ENCODE data around the gene ADAP1. TPM values are rescaled to one million over a fixed set of nuclear protein-coding genes. Genes with fewer than 3 reads are reported as not detected.

Gene ADAP1
- total and polyA plus RNA-seq, 2 of the 13 experiments (the other 11 are each of a cell fraction or from before 2014, with no cell fraction given) = 10.5 to 24.6 TPM

GRCh38 chr7:964401-965231 is 10.1 kb upstream of the ADAP1 start (continued):
- TF ChIP-seq ZBTB7A (CRISPR knock-in tag; IDR thresholded peaks at IDR 0.05) (peak; percentile 85; the same call in 1 of the 2 replicates), HMGXB4 (CRISPR knock-in tag; IDR thresholded peaks at IDR 0.05; ENCODE audit: borderline replicate concordance in 1 of 2, low read depth in 1 of 2) (peak; percentile 5 to 41; a peak in 2 of 4 replicates), RFXAP (CRISPR knock-in tag; IDR thresholded peaks at IDR 0.05; ENCODE audit: borderline replicate concordance) (0 out of 2 replicates have a peak, but pooled peaks have one; percentile 21), ZMAT3 (CRISPR knock-in tag; conservative IDR thresholded peaks at IDR 0.05) (no peak), ZBED4 (CRISPR knock-in tag; IDR thresholded peaks at IDR 0.05; ENCODE audit: borderline replicate concordance) (0 out of 2 replicates have a peak, but pooled peaks have one; percentile 22), CEBPG (CRISPR knock-in tag; IDR thresholded peaks at IDR 0.05) (0 out of 2 replicates have a peak, but pooled peaks have one; percentile 10), IRF9 (CRISPR knock-in tag; IDR thresholded peaks at IDR 0.05; ENCODE audit: borderline replicate concordance) (0 out of 2 replicates have a peak, but pooled peaks have one; percentile 35), AKAP8 (CRISPR knock-in tag; IDR thresholded peaks at IDR 0.05) (peak; percentile 94), PAXIP1 (CRISPR knock-in tag; conservative IDR thresholded peaks at IDR 0.05) (peak; percentile 43; the same call in 1 of the 2 replicates), XRCC5 (optimal IDR thresholded peaks at IDR 0.05; ENCODE audit: low read length) (peak; percentile 1), ZNF614 (CRISPR knock-in tag; IDR thresholded peaks at IDR 0.05; ENCODE audit: borderline replicate concordance) (peak; percentile 58; the same call in 1 of the 2 replicates), ATF7-NPFF (CRISPR knock-in tag; IDR thresholded peaks at IDR 0.05; ENCODE audit: low read depth) (peak; percentile 25; the same call in 1 of the 2 replicates), PHF5A (CRISPR knock-in tag; IDR thresholded peaks at IDR 0.05; ENCODE audit: low read depth, unreplicated experiment) (peak; percentile 26), DNMT1 (CRISPR knock-in tag; IDR thresholded peaks at IDR 0.05) (no peak), PREB (CRISPR knock-in tag; IDR thresholded peaks at IDR 0.05) (no peak), ZNF274 (CRISPR knock-in tag; IDR thresholded peaks at IDR 0.05) (no peak)
